CD4-positive, alpha-beta T cell treated with Interleukin-12 subunit alpha and Interleukin-12 subunit beta, for 1 hour (primary cell): Measurements from ENCODE around the gene THRB.
A peak's percentile ranks its signal among the peaks of the same experiment; 100 is the strongest.

ENCODE experiments used
- DNase-seq: peaks from one replicate; pipeline ENCODE4 v3.0.0-alpha.2; 2020

Gene THRB

DNA sequence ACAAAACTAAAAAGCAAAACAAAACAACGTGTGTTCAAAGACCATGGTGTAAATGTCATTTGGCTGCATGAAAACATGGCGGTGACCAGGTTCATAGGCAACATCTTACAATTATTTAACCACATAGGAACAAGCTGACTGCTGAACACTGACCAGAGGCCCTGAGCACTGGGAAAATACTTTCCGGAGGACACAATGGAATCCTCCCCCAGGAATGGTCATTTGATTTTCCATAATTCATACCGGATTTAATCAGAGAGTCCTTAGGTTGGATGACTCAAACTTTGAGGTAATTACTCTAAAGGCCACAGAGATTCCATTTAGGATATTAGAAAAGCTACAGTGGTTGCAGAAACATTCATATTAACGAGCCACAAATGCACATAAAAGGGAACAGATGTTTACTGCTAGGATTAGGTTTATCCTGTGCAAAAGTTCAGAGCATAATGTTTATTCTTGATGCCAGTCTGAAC, 294.8 kb downstream of the THRB start:
- DNase-seq: no peak

DNA sequence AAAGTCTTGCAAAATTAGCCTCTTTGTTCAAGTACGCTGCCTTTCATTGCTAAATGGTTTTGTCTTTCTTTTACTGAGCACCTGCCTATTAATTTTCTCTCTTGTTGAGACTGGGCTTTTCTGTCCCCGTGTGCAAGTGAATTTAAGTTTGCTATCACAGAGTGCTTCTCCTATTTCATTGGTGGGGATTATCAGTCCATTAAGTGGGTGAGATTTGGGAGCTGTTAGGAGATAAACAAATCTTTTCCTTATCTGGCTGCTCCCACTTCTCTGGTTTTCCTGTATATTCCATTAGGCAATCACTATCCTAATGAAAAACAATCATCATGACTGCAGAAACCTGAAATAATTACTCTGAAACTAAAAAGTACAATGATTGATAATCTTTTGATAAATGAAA, 295.4 kb downstream of the THRB start:
- no peak for DNase-seq

DNA sequence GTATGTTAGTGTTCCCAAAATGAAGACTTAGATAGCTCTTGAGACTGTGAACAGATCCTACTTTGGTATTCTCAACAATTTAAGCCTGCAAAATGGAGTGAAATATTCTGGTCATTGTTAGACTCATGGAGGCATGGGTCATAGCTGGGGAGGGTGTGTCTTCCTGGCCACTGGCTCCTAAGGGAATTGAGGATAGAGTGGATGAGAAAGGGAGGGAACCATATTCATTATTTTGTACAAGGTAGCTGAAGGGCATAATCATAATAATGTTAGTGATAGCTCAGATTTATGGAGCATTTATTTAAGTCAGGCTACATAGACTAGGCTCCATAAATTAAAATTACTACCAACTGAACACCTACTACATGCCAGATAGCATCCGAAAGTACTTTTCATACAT, 295.9 kb downstream of the THRB start:
- DNase-seq: no peak

DNA sequence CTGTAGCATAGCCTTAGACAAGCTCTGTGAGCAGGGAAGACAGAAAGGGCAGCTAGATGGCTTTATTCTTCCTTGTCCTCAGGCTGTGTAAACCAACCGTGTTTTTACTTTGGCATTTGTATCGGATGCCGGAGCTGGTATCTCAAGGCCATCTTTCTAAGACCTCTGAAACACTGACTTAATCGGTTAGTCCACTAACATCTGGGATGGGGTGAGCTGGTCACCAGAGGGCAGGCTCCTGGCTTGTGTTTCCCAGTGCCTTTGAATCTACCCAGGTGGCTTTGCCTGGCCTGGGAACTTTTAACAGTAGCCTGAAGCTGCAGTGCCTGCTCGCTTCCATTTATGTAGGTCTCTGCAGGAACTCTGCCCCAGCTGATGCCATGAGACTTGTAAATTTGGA, 296.8 kb downstream of the THRB start:
- no peak for DNase-seq

DNA sequence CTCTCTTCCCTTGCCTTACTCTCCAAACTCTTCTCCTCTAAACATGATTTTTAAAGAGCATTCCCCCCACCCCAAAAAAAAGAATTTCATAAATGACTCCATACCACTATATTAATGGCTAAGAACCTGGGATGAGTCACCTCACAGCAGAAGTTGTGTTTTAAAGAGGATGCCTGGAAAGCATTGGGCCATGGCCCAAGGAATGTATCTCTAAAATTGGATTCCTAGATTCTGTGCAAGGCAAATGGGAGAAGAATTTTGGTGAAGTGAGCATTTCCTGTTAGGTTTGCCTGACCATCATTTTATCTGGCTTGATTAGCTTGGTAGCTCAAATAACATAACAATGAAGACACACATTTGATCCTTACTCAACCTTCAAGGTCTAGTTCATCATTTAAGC, 298.1 kb downstream of the THRB start:
- no peak for DNase-seq

DNA sequence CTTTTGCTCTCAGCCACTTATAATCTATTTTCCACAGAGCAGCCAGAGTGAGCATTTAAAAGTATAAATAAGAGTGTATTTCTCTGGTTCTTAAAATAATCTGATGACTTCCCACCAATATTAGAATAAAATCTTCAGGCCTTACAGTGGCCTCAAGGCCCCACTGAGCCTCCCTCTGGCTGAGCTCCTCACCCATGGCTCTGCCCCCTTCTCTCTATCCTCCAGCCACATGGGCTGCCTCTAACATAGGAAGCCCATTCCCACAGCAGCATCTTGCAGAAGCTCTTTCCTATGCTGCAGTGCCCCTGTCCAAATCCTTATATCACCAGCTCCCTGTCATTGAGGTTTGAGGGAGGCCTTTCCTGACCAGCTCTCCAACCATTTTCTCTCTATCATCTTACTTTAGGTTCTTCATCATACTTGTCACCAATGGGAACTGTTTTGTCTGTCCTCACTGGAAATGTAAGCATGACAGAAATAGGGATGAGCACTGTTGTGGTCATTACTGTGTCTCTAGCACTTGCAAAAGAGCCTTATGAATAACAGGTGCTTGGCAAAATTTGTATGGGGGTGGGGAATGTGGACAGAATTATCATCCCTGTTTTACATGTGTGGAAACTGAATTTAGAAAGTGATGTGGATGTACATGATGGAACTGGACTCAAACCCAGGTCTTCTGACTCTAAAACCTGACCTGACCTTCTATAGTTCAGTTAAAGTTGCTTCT, 299.0 kb downstream of the THRB start:
- DNase-seq: no peak

DNA sequence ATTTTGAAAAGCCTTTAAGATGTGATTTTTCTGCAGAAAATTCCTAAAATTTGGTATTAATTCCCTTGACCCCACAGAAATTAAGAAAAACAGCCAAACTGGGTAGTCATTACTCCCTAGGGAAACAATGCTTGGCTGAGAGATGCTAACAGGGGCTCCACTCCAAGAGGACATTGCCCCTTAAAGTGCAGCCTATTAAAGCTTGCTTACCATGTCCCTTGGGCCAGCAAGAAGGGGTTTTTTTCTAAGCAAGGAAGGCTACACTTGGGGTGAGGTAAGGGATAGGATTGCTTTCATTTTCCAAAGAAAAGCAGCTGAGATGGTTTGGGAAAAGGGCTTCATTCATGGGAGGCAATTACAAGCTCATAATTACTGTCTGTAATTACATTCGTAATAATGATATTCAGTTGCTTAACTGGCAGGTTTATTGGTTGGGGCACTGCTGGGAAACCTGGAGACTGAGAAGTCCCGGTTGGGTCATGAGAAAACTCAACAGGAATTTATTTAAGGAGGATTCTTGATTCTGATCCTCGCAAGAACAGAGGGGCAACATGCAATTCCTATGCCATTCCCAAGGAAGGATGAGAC, 302.1 kb downstream of the THRB start:
- DNase-seq: no peak

DNA sequence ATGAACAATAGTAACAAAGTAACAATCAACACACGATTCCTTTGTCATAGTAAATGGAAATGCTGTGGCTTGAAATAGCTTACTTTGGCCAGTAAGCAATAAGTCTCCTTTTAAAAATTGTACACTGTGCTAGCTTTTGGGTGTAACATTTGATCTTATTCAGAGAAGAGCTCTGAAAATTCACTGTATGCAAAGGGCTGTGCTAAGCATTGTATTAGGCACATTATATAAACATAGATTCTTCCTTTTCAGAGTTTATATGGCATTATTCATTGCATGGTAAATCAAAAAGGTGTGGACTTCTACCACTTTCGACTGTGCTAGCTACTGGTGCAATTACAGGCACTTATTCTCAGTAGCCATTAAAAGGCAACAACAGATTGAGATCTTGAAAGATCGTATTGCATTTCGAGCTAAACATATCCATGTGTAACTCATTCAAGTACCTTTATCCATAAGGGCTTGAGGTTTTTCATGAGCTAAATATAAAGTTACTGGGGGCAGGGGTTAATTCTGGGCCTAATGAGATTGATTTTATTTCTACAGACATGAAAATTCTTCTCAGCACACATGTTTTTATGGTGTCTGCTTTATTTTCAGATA, 302.7 kb downstream of the THRB start:
- DNase-seq: no peak

DNA sequence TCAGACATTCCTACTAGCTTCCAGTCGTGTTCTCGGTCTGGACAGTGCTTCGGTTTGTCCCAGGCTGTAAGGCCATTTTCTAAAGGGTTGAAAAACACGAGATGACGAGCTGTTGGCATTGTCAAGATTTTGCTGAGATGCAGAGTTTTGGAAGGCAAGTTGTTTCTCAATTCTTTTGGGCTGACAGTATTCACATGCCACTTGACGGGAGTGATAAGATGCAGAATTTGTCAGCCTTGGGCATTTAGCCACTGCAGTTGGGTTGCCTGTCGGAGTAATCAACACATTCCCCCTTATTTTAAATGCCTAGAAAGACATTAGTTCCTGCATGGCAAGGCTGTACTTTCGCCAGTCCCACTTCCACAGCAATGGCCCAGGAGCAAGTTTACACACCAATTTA, 304.4 kb downstream of the THRB start:
- no peak for DNase-seq

DNA sequence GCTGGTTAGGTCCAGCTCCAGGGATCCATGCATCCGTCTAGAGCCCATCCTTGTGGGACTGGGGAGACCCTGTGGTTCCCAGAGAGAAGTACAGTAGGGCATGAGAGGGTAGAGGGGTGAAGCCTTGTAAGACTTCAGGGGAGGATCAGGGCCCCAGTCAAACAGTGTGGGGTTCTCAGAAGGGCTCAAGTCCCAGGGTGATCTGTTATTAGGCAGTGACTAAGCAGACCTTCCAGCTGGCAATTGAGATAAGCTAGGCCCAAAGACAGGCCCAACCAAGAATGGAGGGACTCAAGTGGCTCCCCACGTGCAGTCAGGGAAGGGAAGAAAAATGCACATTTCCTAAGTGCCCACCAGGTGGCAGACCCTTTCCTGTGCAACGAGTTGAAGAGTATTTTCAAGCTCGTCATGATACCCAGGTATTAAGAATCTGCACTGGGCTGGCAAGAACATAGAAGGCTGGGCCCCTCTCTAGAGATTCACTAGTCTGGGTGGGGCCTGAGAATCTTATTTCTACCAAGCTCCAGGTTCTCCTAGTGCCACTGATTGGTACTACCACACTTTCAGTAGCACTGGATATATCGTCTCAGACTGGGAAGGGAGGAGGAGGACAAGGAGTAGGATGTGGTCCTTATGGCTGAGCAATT, 308.8 kb downstream of the THRB start:
- peak; percentile 6 for DNase-seq

DNA sequence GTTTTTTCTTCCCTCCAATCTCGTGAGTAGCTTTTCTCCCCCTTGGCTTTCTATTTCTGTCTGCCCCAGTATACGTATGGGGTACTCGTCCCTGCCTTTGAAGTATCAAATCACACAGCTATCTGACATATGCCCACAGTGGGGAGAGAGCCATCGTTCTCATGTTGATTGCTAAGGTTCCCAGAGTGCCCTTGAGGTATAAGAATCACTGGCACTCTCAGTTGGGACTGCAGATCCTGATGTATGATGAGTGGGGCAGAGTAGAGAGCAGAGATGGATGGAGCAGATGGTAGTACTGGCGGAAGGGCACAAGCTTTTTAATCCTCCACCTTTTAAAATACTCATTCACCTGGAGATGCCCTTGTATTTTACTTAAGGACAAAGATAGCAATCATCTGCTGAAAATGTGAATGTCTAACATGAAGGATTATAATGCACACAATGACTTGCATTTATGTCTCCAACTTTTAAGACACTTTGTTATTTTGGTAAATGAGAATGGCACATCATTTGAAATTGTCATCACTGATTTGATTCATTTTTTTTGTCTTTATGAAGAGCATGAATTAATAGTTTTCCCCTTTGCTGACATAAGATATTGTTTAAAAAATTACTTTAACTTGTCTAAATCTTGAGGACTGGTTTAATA, 310.0 kb downstream of the THRB start:
- DNase-seq: no peak

DNA sequence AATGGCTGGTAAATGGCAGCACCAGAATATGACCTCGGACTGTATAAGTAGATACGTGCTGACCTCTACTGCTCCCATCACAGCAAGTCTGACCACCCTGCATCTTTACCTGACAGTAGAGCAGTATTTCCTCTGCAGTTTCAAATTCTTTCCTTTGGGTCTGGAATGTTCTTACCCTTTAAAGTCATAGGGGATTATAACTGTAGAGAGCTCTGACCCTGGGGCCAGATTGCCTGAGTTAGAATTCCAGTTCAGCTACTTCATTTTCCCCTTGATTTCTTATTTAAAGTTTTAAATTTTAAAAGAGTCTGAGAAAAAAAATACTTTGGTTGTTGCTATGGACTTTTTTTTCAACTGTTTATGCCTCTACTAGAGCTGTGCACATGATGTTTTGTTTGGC, 311.9 kb downstream of the THRB start:
- no peak for DNase-seq

DNA sequence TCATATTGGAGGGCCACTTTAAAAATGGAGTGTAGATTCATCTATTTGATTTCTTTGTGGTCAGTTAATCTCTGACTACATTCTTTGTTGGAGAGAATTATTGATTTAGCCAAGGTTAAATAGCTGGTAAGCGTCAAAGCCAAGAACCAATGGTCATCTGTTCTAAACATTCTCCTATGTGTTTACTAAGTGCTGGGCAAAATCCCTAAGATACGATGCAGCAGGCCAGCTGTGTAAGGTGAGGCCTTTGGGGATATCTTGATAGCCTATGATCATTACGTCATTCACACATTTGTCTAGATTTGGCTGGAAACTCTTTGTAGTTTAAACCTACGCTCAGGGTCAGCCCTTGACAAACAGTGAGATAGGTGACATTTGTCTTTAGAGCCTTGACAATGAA, 313.4 kb downstream of the THRB start:
- no peak for DNase-seq

DNA sequence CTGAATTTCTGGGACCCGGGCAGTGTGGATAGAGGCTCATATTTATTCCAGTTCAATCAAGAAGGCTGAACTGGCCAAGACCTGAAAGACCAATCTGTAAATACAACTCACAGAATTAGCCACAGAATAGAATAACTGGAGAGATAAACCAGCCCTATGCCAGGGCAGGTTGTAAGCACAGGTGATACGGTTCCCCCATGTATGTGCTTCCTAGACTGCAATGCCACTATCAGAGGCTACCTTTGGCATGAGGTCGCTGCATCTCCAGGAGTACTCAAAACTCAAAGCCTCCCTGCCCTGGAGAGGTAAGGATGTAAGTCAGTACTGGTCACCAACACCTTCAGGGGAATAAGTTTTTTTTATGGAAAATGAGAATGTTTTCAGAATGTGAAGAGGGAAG, 314.0 kb downstream of the THRB start:
- DNase-seq: no peak

DNA sequence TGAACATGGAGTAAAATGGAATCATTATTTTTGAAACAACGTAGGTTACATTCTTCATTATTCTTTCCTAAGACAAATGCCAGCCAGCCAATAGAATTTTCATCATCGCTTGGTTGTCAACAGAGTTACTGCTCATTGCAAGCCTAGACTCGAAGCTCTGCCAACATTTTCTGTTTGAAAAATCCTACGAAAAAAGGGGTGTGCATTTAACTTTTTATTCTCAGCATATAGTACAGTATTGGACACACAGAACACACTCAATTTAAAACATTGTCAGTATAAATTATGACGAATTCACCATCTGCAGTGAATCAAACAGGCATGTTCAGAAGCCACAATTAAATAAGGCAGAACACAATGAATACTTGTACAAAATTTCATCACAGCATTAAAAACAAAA, 317.4 kb downstream of the THRB start:
- no peak for DNase-seq

DNA sequence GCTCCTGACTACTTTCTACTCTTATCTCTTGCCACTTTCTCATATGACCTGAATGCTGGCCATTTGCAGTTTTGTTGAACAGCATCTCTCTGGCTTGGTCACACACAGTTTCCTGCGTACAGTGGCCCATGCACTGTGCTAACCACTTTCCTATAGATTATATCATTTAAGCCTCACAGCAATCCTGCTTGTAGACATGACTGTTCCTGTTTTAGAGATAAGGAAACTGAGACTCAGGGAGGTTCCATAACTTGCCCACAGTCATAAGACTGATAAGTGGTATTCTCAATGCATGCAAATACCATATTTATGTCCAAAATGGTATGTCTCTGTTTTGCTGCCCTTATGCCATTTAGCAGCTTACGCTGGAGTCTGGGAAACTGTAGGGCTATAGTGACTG, 320.0 kb downstream of the THRB start:
- DNase-seq: no peak

DNA sequence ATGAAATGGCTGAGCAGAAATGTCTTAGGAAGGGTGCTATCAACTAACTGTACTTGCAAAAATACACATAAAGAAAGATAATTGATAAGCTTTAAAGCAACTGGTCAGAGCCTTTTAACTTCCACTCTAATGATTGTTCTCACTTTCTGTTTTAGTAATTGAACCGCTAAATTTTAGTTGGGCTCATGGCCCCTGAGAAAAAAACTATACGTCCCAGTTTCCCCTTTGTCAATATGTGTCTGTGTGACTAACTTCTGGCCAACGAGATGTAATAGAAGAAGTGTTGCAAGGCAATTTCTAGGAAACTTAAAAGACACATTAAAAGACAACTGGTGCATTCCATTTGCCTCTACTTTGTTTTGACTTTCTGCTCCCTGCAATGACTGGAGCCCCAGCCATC, 325.7 kb downstream of the THRB start:
- no peak for DNase-seq

DNA sequence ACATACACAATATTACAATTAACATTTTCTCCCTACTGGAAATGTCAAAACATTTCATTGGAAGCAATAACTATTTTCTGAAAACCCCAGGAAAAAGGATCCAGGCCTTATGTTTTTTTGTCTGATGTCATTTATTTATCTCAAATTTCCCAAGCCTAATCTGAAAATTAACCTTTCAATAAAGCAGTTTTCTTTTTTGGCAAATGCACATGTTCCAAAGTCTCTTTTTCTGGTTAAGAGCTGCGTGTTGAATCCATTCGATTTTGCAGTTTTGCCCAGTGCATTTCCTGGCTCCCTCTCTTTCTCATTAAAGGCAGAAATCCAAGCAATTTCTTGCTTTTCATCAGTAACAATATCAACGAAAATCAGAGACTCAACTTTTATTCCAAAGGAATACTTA, 327.2 kb downstream of the THRB start:
- no peak for DNase-seq

DNA sequence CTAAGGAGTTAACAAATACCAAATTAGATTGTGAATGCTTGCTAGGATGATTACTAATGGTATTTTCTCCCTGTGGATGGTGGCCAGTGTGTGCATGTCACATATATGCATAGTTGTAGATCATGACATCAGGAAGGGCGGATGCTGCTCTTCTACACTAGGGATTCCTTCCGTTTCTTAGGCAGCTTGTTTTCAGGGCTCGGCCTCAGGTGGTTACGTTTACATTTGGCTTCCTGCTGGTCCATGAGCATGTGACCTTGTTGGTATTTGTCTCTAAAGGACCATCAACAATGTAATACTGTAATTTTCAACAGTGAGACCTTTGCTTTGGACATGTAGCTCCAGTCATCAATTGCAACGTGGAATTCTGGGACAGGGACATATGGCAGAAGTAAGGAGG, 328.1 kb downstream of the THRB start:
- DNase-seq: no peak

DNA sequence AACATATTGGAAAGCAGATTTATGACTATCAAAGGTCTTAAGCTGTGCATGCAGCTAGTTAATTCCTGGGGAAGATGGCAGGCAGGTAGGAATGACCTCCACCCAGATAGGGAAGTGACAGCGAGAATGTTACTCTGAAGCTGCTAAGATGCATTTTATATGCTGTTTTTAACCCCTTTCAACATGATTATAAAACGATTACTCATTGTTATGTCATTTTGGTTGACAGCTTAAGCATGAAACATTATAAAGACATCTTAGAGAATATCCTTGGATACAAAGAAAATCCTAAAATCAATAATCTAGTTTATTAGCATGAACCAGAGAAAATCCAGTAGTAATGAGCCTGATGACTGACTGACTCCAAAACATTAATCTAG, 329.1 kb downstream of the THRB start:
- DNase-seq: no peak

DNA sequence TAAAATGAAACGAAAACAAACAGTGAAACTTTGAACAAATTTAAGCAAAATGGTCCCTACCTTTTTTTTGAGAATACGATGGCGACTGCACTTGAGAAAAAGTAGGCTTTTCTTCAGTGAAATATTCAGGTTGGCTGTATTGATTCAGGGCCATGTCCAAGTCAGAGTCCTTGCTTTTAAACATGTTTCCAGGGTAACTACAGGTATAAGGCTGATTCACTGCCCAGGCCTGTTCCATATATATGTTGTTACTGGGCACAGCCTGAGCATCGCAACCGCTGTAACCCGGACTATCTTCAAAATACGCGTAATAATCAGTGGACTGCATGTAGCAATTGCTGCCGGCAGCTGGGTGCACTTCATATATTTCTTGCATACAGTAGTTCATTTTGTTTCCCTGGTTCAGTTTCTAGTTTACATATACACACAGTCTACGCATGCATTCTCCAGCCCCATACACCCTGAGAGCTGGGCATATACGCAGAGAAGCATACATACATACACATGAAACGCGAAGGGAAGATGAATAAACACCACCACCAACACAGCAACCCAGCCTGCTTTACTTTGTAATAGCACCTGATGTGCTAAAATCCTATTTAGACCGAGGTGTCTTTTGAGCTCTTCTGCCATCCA, 329.6 kb downstream of the THRB start:
- no peak for DNase-seq

DNA sequence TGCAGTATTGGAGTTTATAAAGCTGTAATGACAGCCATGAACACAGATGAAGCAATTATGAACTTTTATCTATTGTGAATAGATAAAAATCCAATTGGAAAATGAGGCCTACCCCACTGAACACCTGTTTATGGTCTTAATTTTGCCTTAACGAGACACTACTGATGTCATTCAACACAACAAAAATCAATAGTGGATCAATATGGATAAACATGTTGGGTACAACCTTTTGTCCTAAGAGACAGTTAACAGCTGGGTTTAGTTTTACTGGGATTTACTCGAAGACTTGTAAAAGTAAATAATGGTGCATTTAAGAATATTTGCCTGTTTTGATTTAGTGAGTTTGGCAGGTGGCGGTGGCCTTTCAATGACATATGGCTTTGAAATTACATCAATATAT, 331.7 kb downstream of the THRB start:
- DNase-seq: no peak

DNA sequence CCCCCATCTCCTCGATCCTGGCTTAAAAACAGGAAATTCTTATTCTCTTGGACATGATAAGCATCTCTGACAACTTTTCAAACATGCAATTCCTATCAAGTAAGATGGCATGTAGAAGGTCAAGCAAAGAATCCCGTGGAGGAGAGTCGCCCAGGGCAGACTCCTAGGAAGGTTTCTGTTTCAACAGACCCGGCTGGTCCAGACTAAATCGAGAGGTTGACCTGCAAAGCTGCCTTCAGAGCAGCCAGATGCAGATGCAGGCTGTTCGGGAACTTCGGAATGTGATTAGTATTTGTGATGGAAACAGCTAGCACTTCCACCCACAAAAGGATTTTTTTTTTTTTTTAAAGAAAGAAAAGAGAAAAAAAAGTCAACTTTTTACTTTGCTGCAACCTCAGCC, 332.8 kb downstream of the THRB start:
- DNase-seq: no peak
